K562 (cell line): Measurements from ENCODE around the gene PCCA. TPM values are rescaled to one million over a fixed set of nuclear protein-coding genes. Genes with fewer than 3 reads are reported as not detected.
A peak's percentile ranks its signal among the peaks of the same experiment; 100 is the strongest.

Experiments used
- ATAC-seq: fragments of 200-7000 bp; cut with Tn5 transposase; 3 replicates; pipeline ENCODE4 v1.9.1; 2020; ENCODE audit warnings: moderate library complexity
- BruUV-seq: library from RNA; stranded (reverse); fragments of 400-500 nt; replicated peaks from 2 replicates; lab custom pipeline; 2021; lab: Mats Ljungman, UMichigan
- CTCF ChIA-PET: fragments of 300-600 bp; formaldehyde crosslinking; extraction: SDS; loops from one replicate; lab custom pipeline; 2021; ENCODE audit warnings: low intra/inter-chr PET ratio; lab: Yijun Ruan, JAX
- POLR2A ChIA-PET: fragments of 300-600, 350-650 bp; sonication (Branson Sonifier 250); formaldehyde crosslinking; extraction: SDS; loops from one replicate; lab custom pipeline; 2021; ENCODE audit warnings: antibody characterized with exemption, inconsistent platforms; lab: Yijun Ruan, JAX
- DNase-seq, 4 experiments: peaks; one replicate each; pipeline versions ENCODE4 v3.0.0 to v3.0.0-alpha.2; 2011 to 2018; ENCODE audit warnings: low spot score in 3 of 4, mixed read lengths in 3 of 4; ENCODE audit errors: extremely low read depth in 1 of 4
- FAIRE-seq: peaks from 2 replicates; lab custom pipeline; 2011; peaks lifted over from hg19 to GRCh38; lab: Jason Lieb, UNC
- H2AFZ ChIP-seq: 2 replicates; pipeline ENCODE4 v1.6.0; 2011; ENCODE audit warnings: low read depth, low read length, control low read depth, inconsistent platforms
- H3K27ac ChIP-seq: fragments of 200-600 bp; 3 replicates; pipeline ENCODE4 v1.8.0; 2011; ENCODE audit warnings: low read depth, mild to moderate bottlenecking, control low read depth, inconsistent platforms, low read length, moderate library complexity, mixed read lengths; ENCODE audit errors: extremely low read depth
- H3K27me3 ChIP-seq, 2 experiments: fragments of 300-600 bp in 1 of 2; 2 replicates in 1 of 2; 3 replicates in 1 of 2; pipeline versions ENCODE4 v1.6.0 to v1.8.0; 2011; ENCODE audit warnings: inconsistent platforms in 2 of 2, low read length in 2 of 2, mild to moderate bottlenecking in 1 of 2, mixed read lengths in 1 of 2, moderate library complexity in 1 of 2; ENCODE audit not compliant: control insufficient read depth in 2 of 2, insufficient read depth in 2 of 2
- H3K36me3 ChIP-seq: fragments of 300-600 bp; 3 replicates; pipeline ENCODE4 v1.8.0; 2011; ENCODE audit warnings: mild to moderate bottlenecking, low read length, inconsistent platforms; ENCODE audit not compliant: control insufficient read depth, insufficient read depth
- H3K4me1 ChIP-seq, 2 experiments: fragments of 200-600 bp in 1 of 2; replicated peaks in 1 of 2; 2 replicates in 1 of 2; 3 replicates in 1 of 2; pipeline versions ENCODE4 v1.5.1 to v1.8.0; 2011; ENCODE audit warnings: inconsistent platforms in 2 of 2, low read length in 2 of 2, mild to moderate bottlenecking in 1 of 2, mixed read lengths in 1 of 2, moderate library complexity in 1 of 2; ENCODE audit not compliant: control insufficient read depth in 2 of 2, insufficient read depth in 2 of 2
- H3K4me2 ChIP-seq: 2 replicates; pipeline ENCODE4 v1.6.1; 2011; ENCODE audit warnings: low read length, control low read depth, inconsistent platforms, mixed read lengths; ENCODE audit not compliant: insufficient read depth
- H3K4me3 ChIP-seq: fragments of 200-600 bp; sonication (generic), shearing (Covaris generic); 2 replicates; pipeline ENCODE4 v1.5.1; 2016; ENCODE audit warnings: control low read depth, inconsistent platforms
- H3K79me2 ChIP-seq: fragments of 200-600 bp; 3 replicates; pipeline ENCODE4 v1.8.0; 2011; ENCODE audit warnings: low read length, inconsistent platforms; ENCODE audit not compliant: control insufficient read depth, insufficient read depth
- H3K9ac ChIP-seq, 2 experiments: 2 replicates each; pipeline versions ENCODE4 v1.6.0 to v1.6.1; 2011; ENCODE audit warnings: low read depth in 2 of 2, low read length in 2 of 2, control low read depth in 1 of 2, inconsistent platforms in 1 of 2, mild to moderate bottlenecking in 1 of 2, mixed read lengths in 1 of 2; ENCODE audit not compliant: insufficient read depth in 1 of 2
- H3K9me1 ChIP-seq: one replicate; pipeline ENCODE4 v1.6.0; 2011; ENCODE audit warnings: inconsistent platforms, mild to moderate bottlenecking, low read length, moderate library complexity; ENCODE audit not compliant: control insufficient read depth, insufficient read depth
- H3K9me3 ChIP-seq: replicated peaks from 2 replicates; pipeline ENCODE4 v1.5.1; 2011; ENCODE audit warnings: low read depth, low read length, inconsistent platforms; ENCODE audit not compliant: control insufficient read depth, insufficient read depth
- H4K20me1 ChIP-seq: replicated peaks from 2 replicates; pipeline ENCODE4 v1.6.1; 2011; ENCODE audit warnings: low read length, inconsistent platforms, mixed read lengths; ENCODE audit not compliant: control insufficient read depth, insufficient read depth
- CBFA2T3 ChIP-seq: fragments of 450-650 bp; IDR thresholded peaks from 2 replicates; pipeline ENCODE4 v1.6.1; 2017
- EZH2 ChIP-seq: IDR thresholded peaks from 2 replicates; pipeline ENCODE4 v1.6.1; 2012; ENCODE audit warnings: low read depth, mild to moderate bottlenecking, inconsistent platforms, low read length, borderline replicate concordance
- GABPB2 ChIP-seq: fragments of 250-450 bp; sonication (Bioruptor Pico); conservative IDR thresholded peaks from 2 replicates; pipeline ENCODE4 v1.5.1; 2021; ENCODE audit warnings: mild to moderate bottlenecking
- JUND ChIP-seq, 2 experiments: IDR thresholded peaks; 2 replicates in 1 of 2; 3 replicates in 1 of 2; pipeline ENCODE4 v1.6.1; 2011; ENCODE audit warnings: borderline replicate concordance in 2 of 2, low read depth in 2 of 2, low read length in 2 of 2, improper control_type of control experiment in 1 of 2, missing biosample characterization in 1 of 2, missing genetic modification characterization in 1 of 2, missing genetic modification reagents in 1 of 2
- PKNOX1 ChIP-seq: fragments of 450-650 bp; IDR thresholded peaks from 2 replicates; pipeline ENCODE4 v1.6.1; 2016
- TGIF2 ChIP-seq: sonication (generic); formaldehyde crosslinking; IDR thresholded peaks from 2 replicates; pipeline ENCODE4 v1.8.1; 2022; ENCODE audit warnings: mild to moderate bottlenecking, missing genetic modification reagents, moderate library complexity
- ZNF23 ChIP-seq: fragments of 250-450 bp; sonication (Bioruptor Pico); IDR thresholded peaks from 2 replicates; pipeline ENCODE4 v1.4.0; 2020; ENCODE audit warnings: mild to moderate bottlenecking
- ZNF311 ChIP-seq: fragments of 250-450 bp; sonication (Bioruptor Pico); IDR thresholded peaks from 2 replicates; pipeline ENCODE4 v1.4.0; 2020; ENCODE audit warnings: mild to moderate bottlenecking, moderate library complexity
- ZNF431 ChIP-seq: sonication (generic); formaldehyde crosslinking; IDR thresholded peaks from 2 replicates; pipeline ENCODE4 v1.8.0; 2022; ENCODE audit warnings: mild to moderate bottlenecking, missing genetic modification reagents
- WGBS: fragments of 100-300 bp; shearing (Covaris generic); methylation state at CpG from one replicate; pipeline ENCODE4 v1.1.6; 2016; ENCODE audit warnings: low coverage, mixed read lengths; ENCODE audit not compliant: insufficient coverage; ENCODE audit errors: missing lambda C conversion rate; 5-methylcytosine and 5-hydroxymethylcytosine counted together
- in situ Hi-C: fragments of 300-500 bp; cut with MboI; formaldehyde crosslinking; loops from 4 replicates; pipeline ENCODE4 v1.15.0; 2018; ENCODE audit warnings: inconsistent platforms, mixed read lengths
- intact Hi-C: fragments of 100-400 bp; cut with micrococcal nuclease; formaldehyde crosslinking; loops from 2 replicates; pipeline ENCODE4 v1.14.2; 2022
- polyA plus RNA-seq, 8 experiments: library from polyadenylated mRNA; depleted of rRNA in 4 of 8; stranded (reverse) in 5 of 8; unstranded in 3 of 8; fragments of >200 nt; fragmentation: Nextera tagmentation in 2 of 8; fragmentation: Illumina TruSeq in 1 of 8; extraction: Ambion mirVana in 2 of 8; extraction: Trizol in 1 of 8; gene quantifications; 2 replicates each; pipeline versions ENCODE4 v1.2.1 to v1.2.3, GENCODE V29; 2011 to 2014; ENCODE audit warnings: inconsistent platforms in 1 of 8, missing spikeins in 1 of 8
- total RNA-seq, 7 experiments: library from RNA; depleted of rRNA in 6 of 7; stranded (reverse); fragments of >200 nt in 6 of 7; fragmentation: Illumina TruSeq in 2 of 7; extraction: Trizol in 2 of 7; gene quantifications; 2 replicates each; pipeline versions ENCODE4 v1.2.1 to v1.2.3, GENCODE V29; 2011 to 2021; ENCODE audit warnings: low replicate concordance in 1 of 7
- TF ChIP-seq, protein P1 (sequence below): fragments of 450-650 bp; IDR thresholded peaks from 2 replicates; pipeline ENCODE4 v1.6.1; 2017; ENCODE audit warnings: antibody characterized with exemption, mild to moderate bottlenecking
- TF ChIP-seq, protein P2 (sequence below): fragments of 250-450 bp; sonication (Bioruptor Pico); IDR thresholded peaks from 2 replicates; pipeline ENCODE4 v1.8.0; 2021; ENCODE audit warnings: moderate library complexity, mild to moderate bottlenecking, inconsistent platforms

Gene PCCA
- total and polyA plus RNA-seq, 9 of the 15 experiments (the other 6 are each of a cell fraction or from before 2014, with no cell fraction given) = 5.2 to 14.1 (median 9.7) TPM

- no TSS peak for BruUV-seq
- Histone ChIP-seq H3K9ac (no peak overlapping the region), H3K9me1 (no peaks in the 10 kb centered on the region), H3K27me3 (no peaks in the 10 kb centered on the region), H2AFZ (no peak overlapping the region), H3K79me2 (no peaks in the 10 kb centered on the region), H3K36me3 (peaks cover 3% of the 10 kb centered on the region; the same call in 1 of the 3 replicates), H3K4me3 (no peak overlapping the region), H4K20me1 (no peaks in the 10 kb centered on the region), H3K9me3 (no peaks in the 10 kb centered on the region), H3K27ac (no peak overlapping the region), H3K4me1 (no peaks in the 10 kb centered on the region), H3K4me2 (no peak overlapping the region)
- ChIA-PET CTCF (no interaction called here), POLR2A (interaction anchor here (0.6 kb wide), 1 partner anchor 452 kb away, joined by 3 read pairs; no protein-coding TSS in a partner anchor)
- 33% methylated on average over 1 of the region's 1 CpG for WGBS
- no peak for TF ChIP-seq TGIF2 (CRISPR knock-in tag)
- TF ChIP-seq CBFA2T3 = no peak
- TF ChIP-seq EZH2 = no peak
- TF ChIP-seq GABPB2 = no peak
- DNase-seq (no peak), FAIRE-seq (no peak), ATAC-seq (no peak)
- intact Hi-C loops = no loop called here
- in situ Hi-C loops = no loop called here
Observed at GRCh38 chr13:100115693-100116254, 26.9 kb downstream of the PCCA start.

GRCh38 chr13:100124265-100124664 is 35.4 kb downstream of the PCCA start:
- Histone ChIP-seq H3K9me1 (no peaks in the 10 kb centered on the region), H3K4me1 (no peaks in the 10 kb centered on the region; a peak in 2 of 5 replicates), H2AFZ (no peak overlapping the region), H3K27ac (no peak overlapping the region), H3K27me3 (no peaks in the 10 kb centered on the region), H3K9me3 (peaks cover 3% of the 10 kb centered on the region; the same call in 1 of the 2 replicates), H3K4me2 (no peak overlapping the region), H3K79me2 (no peaks in the 10 kb centered on the region), H3K9ac (no peak overlapping the region), H3K4me3 (no peak overlapping the region), H4K20me1 (no peaks in the 10 kb centered on the region), H3K36me3 (no peaks in the 10 kb centered on the region; the same call in 2 of the 3 replicates)
- BruUV-seq = no TSS peak
- WGBS = 54% methylated on average over 5 of the region's 5 CpGs
- CTCF ChIA-PET = no interaction called here
- DNase-seq (peak in 1 of 4 experiments; percentile 4), FAIRE-seq (no peak), ATAC-seq (no peak)
- POLR2A ChIA-PET = no interaction called here
- intact Hi-C loops (no loop called here), in situ Hi-C loops (no loop called here)
- TF ChIP-seq ZNF311 (no peak), ZNF431 (CRISPR knock-in tag) (no peak), JUND (IDR thresholded peaks at IDR 0.05; ENCODE audit: borderline replicate concordance, low read depth, low read length) (no peak), JUND (tag; IDR thresholded peaks at IDR 0.05; ENCODE audit: borderline replicate concordance, low read depth, low read length) (no peak), PKNOX1 (peak; percentile 51; the same call in 1 of the 2 replicates), ZNF23 (no peak)
- TF ChIP-seq, protein P1, sequence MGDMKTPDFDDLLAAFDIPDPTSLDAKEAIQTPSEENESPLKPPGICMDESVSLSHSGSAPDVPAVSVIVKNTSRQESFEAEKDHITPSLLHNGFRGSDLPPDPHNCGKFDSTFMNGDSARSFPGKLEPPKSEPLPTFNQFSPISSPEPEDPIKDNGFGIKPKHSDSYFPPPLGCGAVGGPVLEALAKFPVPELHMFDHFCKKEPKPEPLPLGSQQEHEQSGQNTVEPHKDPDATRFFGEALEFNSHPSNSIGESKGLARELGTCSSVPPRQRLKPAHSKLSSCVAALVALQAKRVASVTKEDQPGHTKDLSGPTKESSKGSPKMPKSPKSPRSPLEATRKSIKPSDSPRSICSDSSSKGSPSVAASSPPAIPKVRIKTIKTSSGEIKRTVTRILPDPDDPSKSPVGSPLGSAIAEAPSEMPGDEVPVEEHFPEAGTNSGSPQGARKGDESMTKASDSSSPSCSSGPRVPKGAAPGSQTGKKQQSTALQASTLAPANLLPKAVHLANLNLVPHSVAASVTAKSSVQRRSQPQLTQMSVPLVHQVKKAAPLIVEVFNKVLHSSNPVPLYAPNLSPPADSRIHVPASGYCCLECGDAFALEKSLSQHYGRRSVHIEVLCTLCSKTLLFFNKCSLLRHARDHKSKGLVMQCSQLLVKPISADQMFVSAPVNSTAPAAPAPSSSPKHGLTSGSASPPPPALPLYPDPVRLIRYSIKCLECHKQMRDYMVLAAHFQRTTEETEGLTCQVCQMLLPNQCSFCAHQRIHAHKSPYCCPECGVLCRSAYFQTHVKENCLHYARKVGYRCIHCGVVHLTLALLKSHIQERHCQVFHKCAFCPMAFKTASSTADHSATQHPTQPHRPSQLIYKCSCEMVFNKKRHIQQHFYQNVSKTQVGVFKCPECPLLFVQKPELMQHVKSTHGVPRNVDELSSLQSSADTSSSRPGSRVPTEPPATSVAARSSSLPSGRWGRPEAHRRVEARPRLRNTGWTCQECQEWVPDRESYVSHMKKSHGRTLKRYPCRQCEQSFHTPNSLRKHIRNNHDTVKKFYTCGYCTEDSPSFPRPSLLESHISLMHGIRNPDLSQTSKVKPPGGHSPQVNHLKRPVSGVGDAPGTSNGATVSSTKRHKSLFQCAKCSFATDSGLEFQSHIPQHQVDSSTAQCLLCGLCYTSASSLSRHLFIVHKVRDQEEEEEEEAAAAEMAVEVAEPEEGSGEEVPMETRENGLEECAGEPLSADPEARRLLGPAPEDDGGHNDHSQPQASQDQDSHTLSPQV = no peak
- TF ChIP-seq, protein P2, sequence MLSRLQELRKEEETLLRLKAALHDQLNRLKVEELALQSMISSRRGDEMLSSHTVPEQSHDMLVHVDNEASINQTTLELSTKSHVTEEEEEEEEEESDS (CRISPR knock-in tag) = no peak
